Measurements from ENCODE around the gene ADAP1.

- TF ChIP-seq CTCF (IDR thresholded peaks at IDR 0.05) (no peak), POLR2A (IDR thresholded peaks at IDR 0.05) (no peak)
Measured at GRCh38 chr7:889391-889790, 65.1 kb downstream of the ADAP1 start.
